ENCODE measurements around the gene STRAP.

- TF ChIP-seq ARNT (IDR thresholded peaks at IDR 0.05) (no peak), CTCF (IDR thresholded peaks at IDR 0.05 in 2 of 3, conservative IDR thresholded peaks at IDR 0.05 in 1 of 3; ENCODE audit: insufficient read depth in 2 of 3, low read depth in 1 of 3, low read length in 3 of 3) (no peak)
These were observed 19.3 kb upstream of the STRAP start for GRCh38 chr12:15862840-15863239.
